H1 (cell line): ENCODE measurements around the gene NME3. TPM values are rescaled to one million over a fixed set of nuclear protein-coding genes. Genes with fewer than 3 reads are reported as not detected.

ENCODE experiments used
- CTCF ChIA-PET: fragments of 300-600 bp; sonication (Branson Sonifier 250); formaldehyde crosslinking; loops from one replicate; lab custom pipeline; 2021; ENCODE audit not compliant: partially characterized antibody; lab: Charles Lee
- POLR2A ChIA-PET: fragments of 300-600 bp; sonication (Branson Sonifier 250); formaldehyde crosslinking; loops from one replicate; lab custom pipeline; 2021; ENCODE audit warnings: inconsistent platforms; ENCODE audit not compliant: partially characterized antibody; lab: Charles Lee
- DNase-seq, 2 experiments: peaks; one replicate each; pipeline versions ENCODE4 v3.0.0 to v3.0.0-alpha.2; 2010 to 2022; ENCODE audit warnings: low spot score in 2 of 2, low read depth in 1 of 2, mixed read lengths in 1 of 2
- FAIRE-seq: peaks from 2 replicates; lab custom pipeline; 2011; peaks lifted over from hg19 to GRCh38; lab: Jason Lieb, UNC
- H2AFZ ChIP-seq: 2 replicates; pipeline ENCODE4 v1.8.1; 2012; ENCODE audit warnings: low read length, inconsistent platforms
- H2AK5ac ChIP-seq: 2 replicates; pipeline ENCODE4 v1.6.1; 2013; ENCODE audit warnings: low read depth, low read length
- H2BK120ac ChIP-seq: replicated peaks from 2 replicates; pipeline ENCODE3; 2013; ENCODE audit warnings: low read depth, low read length, inconsistent platforms
- H2BK12ac ChIP-seq: 2 replicates; pipeline ENCODE4 v1.6.1; 2013; ENCODE audit warnings: low read depth, low read length
- H2BK15ac ChIP-seq: 2 replicates; pipeline ENCODE4 v1.6.1; 2013; ENCODE audit warnings: low read length
- H2BK20ac ChIP-seq: 2 replicates; pipeline ENCODE4 v1.6.1; 2013; ENCODE audit warnings: low read length
- H2BK5ac ChIP-seq: 2 replicates; pipeline ENCODE4 v1.6.1; 2013; ENCODE audit warnings: low read depth, low read length
- H3K14ac ChIP-seq: 2 replicates; pipeline ENCODE4 v1.6.1; 2013; ENCODE audit warnings: inconsistent platforms; ENCODE audit not compliant: insufficient read length
- H3K18ac ChIP-seq: 2 replicates; pipeline ENCODE4 v1.6.1; 2013; ENCODE audit warnings: low read length; ENCODE audit errors: extremely low read depth
- H3K23ac ChIP-seq: 2 replicates; pipeline ENCODE4 v1.6.1; 2013; ENCODE audit warnings: inconsistent platforms; ENCODE audit not compliant: insufficient read length
- H3K23me2 ChIP-seq: 2 replicates; pipeline ENCODE4 v1.6.1; 2013; ENCODE audit warnings: low read depth, low read length
- H3K27ac ChIP-seq: 2 replicates; pipeline ENCODE4 v1.6.1; 2011; ENCODE audit warnings: low read depth, low read length, inconsistent platforms
- H3K27me3 ChIP-seq, 4 experiments: replicated peaks in 1 of 4; 1 replicate in 1 of 4; 2 replicates in 3 of 4; pipeline versions ENCODE4 v1.6.1 to v1.8.1; 2011 to 2013; ENCODE audit warnings: low read length in 3 of 4, mild to moderate bottlenecking in 3 of 4, inconsistent platforms in 2 of 4, mixed read lengths in 2 of 4, moderate library complexity in 1 of 4; ENCODE audit not compliant: control insufficient read depth in 3 of 4, insufficient read depth in 3 of 4; ENCODE audit errors: extremely low read depth in 1 of 4
- H3K36me3 ChIP-seq, 4 experiments: 2 replicates each; pipeline versions ENCODE4 v1.6.1 to v1.8.1; 2011 to 2013; ENCODE audit warnings: mild to moderate bottlenecking in 4 of 4, low read length in 3 of 4, moderate library complexity in 2 of 4, control low read depth in 1 of 4, inconsistent platforms in 1 of 4; ENCODE audit not compliant: insufficient read depth in 4 of 4, control insufficient read depth in 2 of 4
- H3K4ac ChIP-seq: replicated peaks from 2 replicates; pipeline ENCODE3; 2013; ENCODE audit warnings: low read length, low read depth, mixed read lengths, inconsistent platforms; ENCODE audit not compliant: insufficient read length
- H3K4me1 ChIP-seq, 4 experiments: replicated peaks in 1 of 4; 1 replicate in 1 of 4; 2 replicates in 3 of 4; pipeline versions ENCODE4 v1.6.1 to v1.8.1; 2011 to 2013; ENCODE audit warnings: low read length in 3 of 4, inconsistent platforms in 2 of 4, mixed read lengths in 1 of 4; ENCODE audit not compliant: insufficient read depth in 4 of 4, control insufficient read depth in 3 of 4
- H3K4me2 ChIP-seq, 2 experiments: 2 replicates each; pipeline versions ENCODE4 v1.6.1 to v1.8.1; 2011 to 2013; ENCODE audit warnings: low read depth in 2 of 2, low read length in 2 of 2, control low read depth in 1 of 2, inconsistent platforms in 1 of 2, mild to moderate bottlenecking in 1 of 2; ENCODE audit not compliant: insufficient read depth in 1 of 2
- H3K4me3 ChIP-seq, 4 experiments: fragments of 200-600, 300-600 bp in 1 of 4; sonication (generic), shearing (Covaris generic), sonication (Bioruptor Twin) in 1 of 4; 2 replicates each; pipeline versions ENCODE4 v1.5.1 to v1.8.1; 2011 to 2016; ENCODE audit warnings: low read length in 4 of 4, low read depth in 3 of 4, control low read depth in 2 of 4, inconsistent platforms in 2 of 4, mild to moderate bottlenecking in 2 of 4, mixed read lengths in 1 of 4, moderate library complexity in 1 of 4; ENCODE audit not compliant: insufficient read depth in 2 of 4; ENCODE audit errors: extremely low read depth in 1 of 4
- H3K56ac ChIP-seq: replicated peaks from 2 replicates; pipeline ENCODE3; 2013; ENCODE audit warnings: low read depth, mild to moderate bottlenecking, mixed read lengths, low read length, inconsistent platforms; ENCODE audit not compliant: insufficient read length
- H3K79me1 ChIP-seq: 2 replicates; pipeline ENCODE4 v1.6.1; 2013; ENCODE audit warnings: low read depth, low read length, control low read depth
- H3K79me2 ChIP-seq, 2 experiments: 2 replicates each; pipeline versions ENCODE4 v1.6.1 to v1.8.1; 2012 to 2013; ENCODE audit warnings: low read length in 2 of 2, mild to moderate bottlenecking in 2 of 2, inconsistent platforms in 1 of 2; ENCODE audit not compliant: insufficient read depth in 2 of 2, control insufficient read depth in 1 of 2
- H3K9ac ChIP-seq, 4 experiments: replicated peaks in 1 of 4; 1 replicate in 1 of 4; 2 replicates in 3 of 4; pipeline versions ENCODE4 v1.6.1 to v1.8.1; 2011 to 2013; ENCODE audit warnings: low read depth in 3 of 4, low read length in 3 of 4, control low read depth in 2 of 4, mild to moderate bottlenecking in 2 of 4, moderate library complexity in 2 of 4, inconsistent platforms in 1 of 4; ENCODE audit errors: extremely low read depth in 1 of 4
- H3K9me3 ChIP-seq, 2 experiments: 2 replicates each; pipeline versions ENCODE4 v1.6.1 to v1.8.1; 2012 to 2013; ENCODE audit warnings: mild to moderate bottlenecking in 2 of 2, moderate library complexity in 2 of 2, control low read depth in 1 of 2, inconsistent platforms in 1 of 2, low read depth in 1 of 2, low read length in 1 of 2, mixed read lengths in 1 of 2; ENCODE audit not compliant: insufficient read depth in 2 of 2
- H4K20me1 ChIP-seq, 2 experiments: replicated peaks in 1 of 2; 2 replicates each; pipeline versions ENCODE3 to v1.8.1; 2011 to 2013; ENCODE audit warnings: inconsistent platforms in 2 of 2, low read length in 2 of 2, mild to moderate bottlenecking in 1 of 2; ENCODE audit not compliant: insufficient read depth in 2 of 2, control insufficient read depth in 1 of 2
- H4K5ac ChIP-seq: 2 replicates; pipeline ENCODE4 v1.6.1; 2013; ENCODE audit warnings: low read length, low read depth, mixed read lengths, inconsistent platforms; ENCODE audit not compliant: insufficient read length
- H4K8ac ChIP-seq: 2 replicates; pipeline ENCODE4 v1.8.0; 2013; ENCODE audit warnings: mild to moderate bottlenecking, moderate library complexity, low read length, inconsistent platforms; ENCODE audit not compliant: insufficient read depth; ENCODE audit errors: extremely low read depth
- H4K91ac ChIP-seq: replicated peaks from 2 replicates; pipeline ENCODE3; 2013; ENCODE audit warnings: low read length, mixed read lengths, inconsistent platforms; ENCODE audit not compliant: insufficient read length
- ATF3 ChIP-seq: IDR thresholded peaks from 2 replicates; pipeline ENCODE4 v1.6.1; 2011; ENCODE audit warnings: low read depth, mild to moderate bottlenecking, low read length; ENCODE audit not compliant: insufficient read depth
- CHD1 ChIP-seq: IDR thresholded peaks from 2 replicates; pipeline ENCODE4 v1.6.1; 2012; ENCODE audit warnings: low read depth, low read length, improper control_type of control experiment
- E2F6 ChIP-seq: IDR thresholded peaks from 2 replicates; pipeline ENCODE4 v1.6.1; 2012; ENCODE audit warnings: inconsistent platforms
- EZH2 ChIP-seq: fragments of 200-600 bp; sonication (generic); IDR thresholded peaks from 2 replicates; pipeline ENCODE4 v1.7.1; 2012; ENCODE audit warnings: low read depth, mild to moderate bottlenecking, moderate library complexity, low read length, inconsistent platforms; ENCODE audit not compliant: severe bottlenecking
- JUND ChIP-seq: IDR thresholded peaks from 2 replicates; pipeline ENCODE4 v1.6.1; 2011; ENCODE audit warnings: mild to moderate bottlenecking, improper control_type of control experiment, low read length
- POLR2A ChIP-seq, 2 experiments: IDR thresholded peaks; 1 replicate in 1 of 2; 2 replicates in 1 of 2; pipeline ENCODE4 v1.6.1; 2011; ENCODE audit warnings: low read depth in 2 of 2, low read length in 2 of 2, mild to moderate bottlenecking in 2 of 2; ENCODE audit errors: control extremely low read depth in 1 of 2
- RAD21 ChIP-seq, 2 experiments: IDR thresholded peaks in 1 of 2; conservative IDR thresholded peaks in 1 of 2; 2 replicates each; pipeline ENCODE4 v1.6.1; 2011; ENCODE audit warnings: low read depth in 2 of 2, low read length in 2 of 2, improper control_type of control experiment in 1 of 2, inconsistent platforms in 1 of 2, mild to moderate bottlenecking in 1 of 2, moderate library complexity in 1 of 2
- RFX5 ChIP-seq: IDR thresholded peaks from 2 replicates; pipeline ENCODE4 v1.6.1; 2011; ENCODE audit warnings: low read depth, low read length, improper control_type of control experiment, borderline replicate concordance
- TCF12 ChIP-seq: IDR thresholded peaks from 2 replicates; pipeline ENCODE4 v1.6.1; 2011; ENCODE audit warnings: low read depth, mild to moderate bottlenecking, low read length
- YY1 ChIP-seq: IDR thresholded peaks from 2 replicates; pipeline ENCODE4 v1.6.1; 2011; ENCODE audit warnings: low read depth, mild to moderate bottlenecking, low read length
- WGBS, 2 experiments: shearing (Covaris generic) in 1 of 2; methylation state at CpG; one replicate each; pipeline versions ENCODE4 v1.1.6 to v1.1.7; 2013 to 2015; ENCODE audit warnings: low lambda C conversion rate in 2 of 2, mixed read lengths in 2 of 2, inconsistent platforms in 1 of 2, low coverage in 1 of 2, missing lambda C conversion rate in 1 of 2; ENCODE audit not compliant: insufficient replicate concordance in 2 of 2, insufficient coverage in 1 of 2, insufficient read length in 1 of 2; ENCODE audit errors: extremely low coverage in 1 of 2, missing lambda C conversion rate in 1 of 2; 5-methylcytosine and 5-hydroxymethylcytosine counted together
- polyA plus RNA-seq, 7 experiments: library from polyadenylated mRNA; depleted of rRNA in 3 of 7; stranded (reverse) in 5 of 7; unstranded in 2 of 7; fragments of >200 nt in 5 of 7; fragments of 200-250 nt in 2 of 7; gene quantifications; 1 replicate in 5 of 7; 2 replicates in 1 of 7; 4 replicates in 1 of 7; pipeline versions ENCODE4 v1.2.1 to v1.2.3, GENCODE V29; 2011 to 2013; ENCODE audit warnings: missing spikeins in 2 of 7, mixed read lengths in 2 of 7
- total RNA-seq: library from RNA; stranded (reverse); fragmentation: NEBNext Ultra II Directional; extraction: Animal tissue kit (Norgen Biotek cat#: 25700); gene quantifications from 2 replicates; pipeline ENCODE4 v1.2.1, GENCODE V29; 2021

NME3 gene
- total and polyA plus RNA-seq, 2 of the 8 experiments (the other 6 are each of a cell fraction or from before 2014, with no cell fraction given), result 72.5 to 163 TPM

GRCh38 chr16:1790261-1790610 lies 18.9 kb upstream of the NME3 start:
- no peak overlapping the region for H3K23ac ChIP-seq
- H2BK20ac ChIP-seq, result no peak overlapping the region
- H3K23me2 ChIP-seq, result no peaks in the 10 kb centered on the region
- H2AK5ac ChIP-seq, result no peak overlapping the region
- H3K9ac ChIP-seq, result no peak overlapping the region
- no peak overlapping the region for H2BK5ac ChIP-seq
- POLR2A ChIA-PET, result interaction anchor here (1.4 to 4.2 kb wide), 2 partner anchors 11 to 15 kb away, joined by 3 to 26 read pairs; no protein-coding TSS in a partner anchor
- H4K91ac ChIP-seq, result no peak overlapping the region
- H3K27ac ChIP-seq, result no peak overlapping the region
- WGBS, 2 experiments, result 85% methylated on average over 15 of the region's 15 CpGs; no CpG with 5 or more reads in 1 of the 2 experiments
- no peak overlapping the region for H4K5ac ChIP-seq
- H3K79me2 ChIP-seq, result peaks cover 0 to 16% of the 10 kb centered on the region in 2 experiments; a peak in 2 of 4 replicates
- peaks cover 0 to 44% (median 2%) of the 10 kb centered on the region in 4 experiments; a peak in 4 of 8 replicates for H3K36me3 ChIP-seq
- peaks cover 9% of the 10 kb centered on the region for H3K79me1 ChIP-seq
- H3K4me2 ChIP-seq, result no peak overlapping the region
- DNase-seq, result no peak
- H3K4me1 ChIP-seq, result no peaks in the 10 kb centered on the region
- no peak overlapping the region for H3K4me3 ChIP-seq
- peaks cover 13 to 15% of the 10 kb centered on the region in 2 experiments for H4K20me1 ChIP-seq
- no peak for FAIRE-seq
- H4K8ac ChIP-seq, result no peak overlapping the region
- no peak overlapping the region for H3K56ac ChIP-seq
- no peak overlapping the region for H2BK12ac ChIP-seq
- H3K18ac ChIP-seq, result no peak overlapping the region
- H3K9me3 ChIP-seq, result no peaks in the 10 kb centered on the region; a peak in 1 of 4 replicates
- no peak overlapping the region for H3K4ac ChIP-seq
- CTCF ChIA-PET, result interaction anchor here (0.5 kb wide), 1 partner anchor 1047 kb away, joined by 3 read pairs; no protein-coding TSS in a partner anchor
- H2BK120ac ChIP-seq, result no peak overlapping the region
- H2AFZ ChIP-seq, result no peak overlapping the region
- no peaks in the 10 kb centered on the region for H3K27me3 ChIP-seq
- H3K14ac ChIP-seq, result no peak overlapping the region
- no peak overlapping the region for H2BK15ac ChIP-seq
- TF ChIP-seq JUND (no peak), E2F6 (no peak), ATF3 (no peak), YY1 (no peak), CHD1 (no peak), RAD21 (IDR thresholded peaks at IDR 0.05 in 1 of 2, conservative IDR thresholded peaks at IDR 0.05 in 1 of 2; ENCODE audit: low read depth in 2 of 2, low read length in 2 of 2) (no peak), TCF12 (no peak), POLR2A (IDR thresholded peaks at IDR 0.05; ENCODE audit: control extremely low read depth in 1 of 2, low read depth in 2 of 2, low read length in 2 of 2) (no peak), RFX5 (no peak), EZH2 (no peak)
